Activated naive CD4-positive, alpha-beta T cell treated with Interleukin-2 at 50 U/mL for 16 hours (primary cell): ENCODE results near the gene RPS18.

ENCODE experiments used
- DNase-seq: peaks from one replicate; pipeline ENCODE4 v3.0.0-alpha.2; 2020

RPS18 gene

DNA sequence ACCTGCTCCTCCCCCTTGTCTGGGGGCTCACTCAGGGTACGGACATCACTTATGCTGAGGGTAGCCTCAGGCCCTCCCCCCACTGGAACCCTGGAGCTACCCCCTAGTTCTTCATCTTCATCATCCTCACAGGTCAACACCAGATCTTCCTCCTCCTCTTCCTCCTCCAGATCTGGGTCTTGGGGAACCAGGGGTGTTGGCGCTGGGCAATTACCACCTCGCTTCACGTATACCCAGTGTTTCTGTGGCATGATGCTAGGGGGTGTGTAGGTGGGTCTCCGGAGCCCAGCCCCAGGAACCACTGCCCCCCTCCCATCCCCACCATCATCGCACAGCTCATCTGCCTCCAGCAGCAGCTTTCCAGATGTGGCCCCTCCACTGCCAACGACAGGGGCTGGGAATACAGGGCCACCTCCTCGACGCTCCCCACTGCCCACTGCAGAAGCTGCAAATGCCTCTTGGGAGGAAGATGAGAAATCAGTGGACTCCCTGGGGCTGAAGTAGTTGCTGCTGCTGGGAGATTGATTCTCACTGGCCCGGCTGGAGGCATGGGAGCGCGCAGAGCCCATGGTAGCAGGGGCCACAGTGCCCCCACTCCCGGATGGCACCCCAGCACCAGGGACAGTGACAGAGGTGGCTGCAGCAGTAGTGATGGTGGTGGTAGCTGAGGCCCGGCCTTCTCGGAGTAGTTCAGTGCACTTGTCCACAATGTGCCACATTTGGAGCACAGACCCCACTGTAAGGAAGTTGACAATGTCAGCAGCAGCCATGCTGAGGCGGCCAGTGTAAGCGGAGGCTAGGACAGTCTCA is 44.1 kb downstream of the RPS18 start:
- DNase-seq = no peak

DNA sequence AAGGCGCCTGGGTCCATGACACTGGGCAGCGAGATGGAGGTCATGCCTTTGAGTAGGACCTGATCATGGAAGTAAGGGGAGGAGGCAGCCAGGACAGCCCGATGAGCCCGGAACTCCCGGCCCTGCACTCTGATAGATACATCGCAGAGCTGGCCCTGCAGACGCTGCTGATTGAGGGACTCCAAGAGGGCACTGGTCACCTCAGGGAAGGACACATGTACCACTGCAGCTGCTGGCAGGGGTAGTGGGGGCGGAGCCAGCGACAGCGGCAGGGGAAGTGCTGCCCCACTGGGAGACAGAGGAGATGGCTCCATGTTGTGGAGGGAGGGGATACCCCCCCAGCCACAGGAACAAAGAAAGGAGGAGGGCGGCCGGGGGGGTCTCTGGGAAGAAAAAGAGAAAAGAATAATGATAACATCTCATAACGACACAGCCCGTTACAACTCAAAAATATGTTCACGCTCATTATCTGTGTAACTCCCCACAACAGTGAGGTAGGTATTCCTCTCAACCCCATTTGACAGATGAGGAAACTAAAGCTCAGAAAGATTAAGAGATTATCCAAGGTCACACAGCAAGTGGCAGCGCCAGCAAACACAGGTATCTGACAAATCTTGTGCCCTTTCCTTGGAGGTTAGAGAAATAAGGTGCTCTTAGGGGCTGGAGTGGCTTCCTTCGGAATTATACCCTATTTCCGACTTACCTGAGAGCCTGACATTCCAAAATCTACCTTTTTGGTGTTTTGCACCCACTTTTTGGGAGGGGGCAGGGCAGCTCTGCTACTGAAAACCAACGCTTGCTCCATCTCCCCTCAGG is 44.9 kb downstream of the RPS18 start:
- DNase-seq = no peak

DNA sequence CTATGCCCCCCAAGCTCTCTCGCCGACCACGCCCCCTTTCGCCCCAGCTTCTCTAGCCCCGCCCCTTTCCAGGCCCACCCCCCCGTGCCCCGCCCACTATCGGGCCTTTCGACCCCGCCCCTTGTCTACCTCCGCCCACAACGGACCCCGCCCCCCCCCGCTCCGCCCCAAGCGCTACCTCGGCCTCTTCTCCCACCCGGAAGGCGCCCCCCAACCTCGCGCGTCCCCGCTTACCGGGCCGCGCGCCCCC is 45.5 kb downstream of the RPS18 start:
- no peak for DNase-seq

DNA sequence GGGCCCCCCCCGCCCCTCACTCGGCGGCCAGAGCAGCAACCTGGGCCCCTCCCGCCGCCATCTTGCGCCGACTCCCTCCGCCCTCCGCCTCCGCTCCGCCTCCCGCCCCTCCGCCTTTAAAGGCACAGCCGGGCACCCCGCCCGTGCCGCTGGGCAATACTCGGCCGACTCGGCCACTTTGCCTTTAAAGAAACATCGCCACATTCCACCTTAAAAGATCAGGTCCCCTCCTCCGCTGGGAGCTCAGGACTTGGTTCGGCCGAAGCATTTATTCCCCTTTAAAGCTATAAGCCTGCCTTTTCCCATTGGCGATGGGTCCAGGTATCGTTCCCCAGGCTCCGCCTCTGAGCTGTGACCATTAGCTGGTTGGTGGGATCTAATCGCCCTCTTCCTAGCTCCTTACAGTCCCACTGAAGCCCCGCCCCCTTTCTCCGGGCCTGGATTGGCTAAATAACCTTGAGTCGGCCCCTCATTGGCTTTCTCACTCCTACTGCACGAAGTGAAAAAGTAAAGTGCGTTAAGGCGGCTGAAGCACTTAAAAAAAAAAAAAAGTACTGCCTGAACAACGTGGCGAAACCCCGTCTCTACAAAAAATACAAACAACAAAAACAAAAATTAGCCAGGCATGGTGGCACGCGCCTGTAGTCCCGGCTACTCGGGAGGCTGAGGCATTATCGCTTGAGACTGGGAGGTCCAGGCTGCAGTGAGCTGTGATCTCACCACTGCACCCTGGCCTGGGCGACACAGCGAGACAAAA is 46.0 kb downstream of the RPS18 start, which contains the start of gene ZBTB22:
ZBTB22 (minus strand) TSS at position 76 of the 757 bp plus-strand sequence. CDS start 828 bp downstream, outside the sequence.
- DNase-seq = peak; percentile 96

DNA sequence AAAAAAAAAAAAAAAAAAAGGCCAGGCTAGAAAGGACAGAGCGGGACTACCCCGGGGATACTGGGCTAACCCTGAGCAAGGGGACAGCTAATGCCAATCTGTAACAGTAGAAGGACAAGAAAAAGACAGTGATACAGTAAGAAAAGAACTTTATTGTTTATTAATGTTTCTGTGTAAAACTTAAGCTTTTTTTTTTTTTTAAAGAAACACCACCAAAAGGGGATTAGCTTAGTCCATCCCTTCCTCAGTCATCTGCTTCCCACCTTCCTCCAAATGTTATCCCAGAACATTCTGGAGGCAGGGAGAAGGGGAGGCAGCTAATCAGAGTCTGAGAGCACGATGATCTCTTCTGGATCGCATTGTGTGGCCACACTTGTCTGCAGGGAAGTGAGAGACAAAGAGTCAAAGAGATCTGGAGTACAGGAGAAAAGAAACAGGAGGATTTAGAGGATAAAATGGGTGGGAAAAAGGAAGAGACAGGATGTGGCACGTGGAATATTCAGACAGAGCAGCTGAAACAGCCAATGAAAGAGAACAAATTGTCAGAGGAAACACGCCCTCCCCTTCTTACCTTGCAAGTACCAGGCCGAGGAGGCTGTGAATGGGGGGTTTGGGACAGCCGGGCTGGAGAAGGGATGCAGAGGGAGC is 46.7 kb downstream of the RPS18 start:
- no peak for DNase-seq

DNA sequence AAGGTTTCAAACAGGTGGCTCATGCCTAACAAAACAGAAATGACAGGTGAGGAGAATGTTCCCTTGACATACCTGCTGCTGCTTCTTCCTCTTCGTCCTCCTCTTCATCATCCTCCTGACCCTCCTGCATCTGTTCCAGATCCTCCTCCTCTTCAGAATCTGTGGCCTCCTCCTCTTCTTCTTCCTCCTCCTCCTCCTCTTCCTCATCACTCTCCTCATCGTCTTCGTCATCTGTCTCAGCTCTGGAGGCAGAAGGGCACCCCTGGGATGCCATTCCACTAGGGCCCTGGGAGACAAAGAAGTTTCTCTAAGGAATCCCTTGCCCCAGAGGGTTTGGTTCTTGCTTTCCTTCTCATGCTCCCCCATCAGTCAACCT is 48.1 kb downstream of the RPS18 start:
- no peak for DNase-seq

DNA sequence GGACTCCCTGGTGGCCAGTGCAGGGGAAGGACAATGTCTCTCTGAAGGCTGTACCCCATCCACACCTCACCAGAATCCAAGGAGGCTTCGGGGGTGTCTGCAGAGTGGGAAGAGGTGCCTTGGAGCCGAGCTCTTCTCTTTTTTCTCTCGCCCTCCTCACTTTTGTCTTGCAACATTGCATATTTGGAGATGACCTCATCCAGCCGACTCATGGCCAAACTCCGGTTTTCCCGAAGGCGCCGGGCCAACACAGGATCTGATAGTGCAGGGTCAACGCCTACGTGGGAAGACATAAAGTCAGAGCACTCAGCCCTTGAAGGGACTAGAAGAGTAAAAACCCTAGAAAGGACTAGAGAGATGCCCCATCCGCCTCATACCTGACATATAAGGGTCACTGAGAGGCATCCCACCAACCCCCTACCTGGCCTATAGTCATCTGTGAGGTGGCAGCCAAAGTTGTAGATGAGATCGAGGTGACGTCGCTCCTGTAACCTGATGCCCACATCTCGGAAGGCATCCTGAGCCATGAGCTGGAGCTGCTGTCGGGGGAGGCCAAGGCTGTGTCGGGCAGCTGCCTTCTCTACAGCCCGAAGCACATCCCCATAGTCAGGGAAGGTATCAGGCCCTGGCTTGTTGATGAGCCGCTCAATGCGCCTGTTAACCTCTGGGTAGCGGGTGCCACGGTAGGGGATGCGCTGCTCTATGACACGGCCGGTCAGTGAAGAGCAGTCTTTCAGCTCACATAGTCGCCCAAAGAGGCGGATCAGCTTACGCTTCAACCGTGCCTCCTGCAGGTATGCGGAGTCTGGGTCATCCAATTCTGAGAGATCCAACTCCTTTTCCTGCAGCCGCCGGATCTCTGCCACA is 48.7 kb downstream of the RPS18 start:
- no peak for DNase-seq

DNA sequence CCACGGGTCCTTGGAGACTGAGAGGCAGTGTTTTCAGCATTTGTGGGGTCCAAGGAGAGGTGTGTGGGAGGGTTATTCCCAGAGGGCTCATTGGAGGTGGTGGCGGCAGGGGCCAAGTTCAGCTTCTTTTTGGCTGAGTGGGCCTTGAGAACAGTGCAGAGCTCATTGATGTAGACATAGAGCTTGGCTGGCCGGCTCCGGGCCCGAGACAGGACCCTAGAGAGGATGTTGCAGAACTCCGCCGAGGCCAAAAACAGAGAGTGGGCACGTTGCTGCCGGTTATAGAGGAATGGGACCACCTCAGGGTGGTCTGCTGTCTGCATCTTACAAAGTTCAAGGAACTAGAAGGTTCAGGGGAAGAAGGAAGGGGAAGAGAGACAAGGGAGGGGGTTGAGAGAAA is 49.4 kb downstream of the RPS18 start:
- DNase-seq = no peak

DNA sequence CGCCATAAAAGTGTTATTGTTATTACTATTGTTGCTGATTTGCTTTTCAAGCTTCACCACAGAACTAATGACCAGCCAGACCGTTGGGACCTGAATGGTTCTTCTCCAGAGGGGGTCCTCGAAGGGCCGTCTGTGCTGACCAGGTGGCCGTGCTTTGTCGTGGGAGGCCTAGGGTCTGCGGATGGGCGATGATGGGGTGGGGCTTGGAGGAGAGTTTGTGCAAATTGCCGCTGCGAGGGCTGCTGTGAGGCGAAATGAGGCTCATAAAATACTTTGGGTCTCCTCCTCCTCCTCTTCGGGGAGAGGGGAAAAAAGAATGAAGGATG is 51.7 kb downstream of the RPS18 start:
- no peak for DNase-seq

DNA sequence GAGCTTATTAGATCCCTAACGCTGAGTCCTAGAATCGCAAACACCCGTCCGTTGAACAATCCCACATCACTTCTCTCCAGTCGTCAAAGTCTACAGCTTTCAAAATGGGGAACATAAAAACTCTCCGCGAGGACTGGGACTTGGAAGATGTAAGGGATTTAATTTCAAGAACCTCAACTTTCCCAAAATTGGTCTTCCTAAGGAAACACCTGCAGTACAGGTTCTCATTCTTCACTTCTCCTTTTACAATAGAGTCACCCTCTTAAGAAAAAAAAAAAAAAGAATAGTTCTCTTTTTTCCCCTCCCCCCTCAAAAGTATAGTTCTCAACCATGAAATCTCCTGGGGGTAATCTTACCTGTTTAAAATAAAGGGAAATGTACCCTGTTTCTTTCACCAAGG is 52.2 kb downstream of the RPS18 start:
- no peak for DNase-seq
